Thyroid gland (tissue), 4 donors: ENCODE measurements around the gene ZCCHC4.

Experiments used
- POLR2A ChIP-seq, 2 donors: fragments of 450-650 bp; IDR thresholded peaks; one replicate each; pipeline ENCODE4 v1.6.1; 2017; ENCODE audit warnings: antibody characterized with exemption in 2 of 2, mild to moderate bottlenecking in 2 of 2, moderate library complexity in 1 of 2
- TF ChIP-seq, protein P1 (sequence below), 6 experiments: fragments of 200-600 bp in 3 of 6; fragments of 450-650 bp in 3 of 6; sonication (generic) in 3 of 6; IDR thresholded peaks; one replicate each; pipeline ENCODE4 v1.5.1; 2016 to 2019; ENCODE audit warnings: antibody characterized with exemption in 6 of 6, mild to moderate bottlenecking in 2 of 6, inconsistent platforms in 1 of 6, moderate library complexity in 1 of 6

DNA sequence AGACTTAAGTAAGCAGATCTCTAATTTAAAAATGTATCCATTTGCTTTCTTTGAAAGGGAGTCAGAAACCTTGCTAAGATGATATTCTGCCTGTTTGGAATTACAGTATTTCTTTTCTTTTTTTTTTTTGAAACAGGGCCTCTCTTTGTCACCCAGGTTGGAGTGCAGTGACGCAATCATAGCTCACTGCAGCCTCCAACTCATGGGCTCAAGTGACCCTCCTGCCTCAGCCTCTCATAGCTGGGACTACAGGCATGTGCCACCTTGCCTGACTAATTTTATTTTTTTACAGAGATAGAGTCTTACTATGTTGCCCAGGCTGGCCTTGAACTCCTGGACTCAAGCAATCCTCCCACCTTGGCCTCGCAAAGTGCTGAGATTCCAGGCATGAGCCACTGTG, 104.4 kb downstream of the ZCCHC4 start:
- TF ChIP-seq, protein P1, sequence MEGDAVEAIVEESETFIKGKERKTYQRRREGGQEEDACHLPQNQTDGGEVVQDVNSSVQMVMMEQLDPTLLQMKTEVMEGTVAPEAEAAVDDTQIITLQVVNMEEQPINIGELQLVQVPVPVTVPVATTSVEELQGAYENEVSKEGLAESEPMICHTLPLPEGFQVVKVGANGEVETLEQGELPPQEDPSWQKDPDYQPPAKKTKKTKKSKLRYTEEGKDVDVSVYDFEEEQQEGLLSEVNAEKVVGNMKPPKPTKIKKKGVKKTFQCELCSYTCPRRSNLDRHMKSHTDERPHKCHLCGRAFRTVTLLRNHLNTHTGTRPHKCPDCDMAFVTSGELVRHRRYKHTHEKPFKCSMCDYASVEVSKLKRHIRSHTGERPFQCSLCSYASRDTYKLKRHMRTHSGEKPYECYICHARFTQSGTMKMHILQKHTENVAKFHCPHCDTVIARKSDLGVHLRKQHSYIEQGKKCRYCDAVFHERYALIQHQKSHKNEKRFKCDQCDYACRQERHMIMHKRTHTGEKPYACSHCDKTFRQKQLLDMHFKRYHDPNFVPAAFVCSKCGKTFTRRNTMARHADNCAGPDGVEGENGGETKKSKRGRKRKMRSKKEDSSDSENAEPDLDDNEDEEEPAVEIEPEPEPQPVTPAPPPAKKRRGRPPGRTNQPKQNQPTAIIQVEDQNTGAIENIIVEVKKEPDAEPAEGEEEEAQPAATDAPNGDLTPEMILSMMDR (IDR thresholded peaks at IDR 0.05): no peak
- no peak for TF ChIP-seq POLR2A (IDR thresholded peaks at IDR 0.05)
